AG04449 (cell line): ENCODE measurements around the gene CORO1A.
"Not testable (repeated sequence)": the region's sequence is repeated elsewhere in the genome, so short reads cannot be mapped to it uniquely, and the experiment has no call there.

ENCODE experiments used
- CTCF ChIA-PET: fragments of 350-600 bp; formaldehyde crosslinking; extraction: SDS; loops from one replicate; lab custom pipeline; 2021; ENCODE audit warnings: antibody characterized with exemption; lab: Yijun Ruan, JAX
- POLR2A ChIA-PET: fragments of 400-600, 350-600 bp; formaldehyde crosslinking; extraction: SDS; loops from one replicate; lab custom pipeline; 2020; ENCODE audit warnings: antibody characterized with exemption, inconsistent platforms; lab: Yijun Ruan, JAX
- DNase-seq: peaks from one replicate; pipeline ENCODE4 v3.0.0-alpha.2; 2010; ENCODE audit warnings: low read depth, low spot score
- H3K4me3 ChIP-seq: 2 replicates; pipeline ENCODE4 v1.5.1; 2011; ENCODE audit warnings: low read depth, mild to moderate bottlenecking, control low read depth, low read length
- CTCF ChIP-seq: IDR thresholded peaks from one replicate; pipeline ENCODE4 v1.5.1; 2011; ENCODE audit warnings: mild to moderate bottlenecking, moderate library complexity, low read length, control low read depth, inconsistent platforms; ENCODE audit not compliant: insufficient read depth; ENCODE audit errors: missing control alignments

The CORO1A gene

GRCh38 chr16:30186782-30187555 is 3.6 kb downstream of the CORO1A start:
- TF ChIP-seq CTCF: peak; percentile 71

GRCh38 chr16:30187556-30187865 is 4.1 kb downstream of the CORO1A start:
- DNase-seq: no peak
- no peak overlapping the region for H3K4me3 ChIP-seq
- CTCF ChIA-PET: interaction anchor here (0.8 to 1.4 kb wide), 3 partner anchors 9 to 222 kb away, joined by 3 to 4 read pairs (median 4); no protein-coding TSS in a partner anchor
- POLR2A ChIA-PET: interaction anchor here (0.6 kb wide), 1 partner anchor 371 kb away, joined by 3 read pairs; the partner anchor contains the start of gene ZNF764
- no peak for TF ChIP-seq CTCF

More at GRCh38 chr16:30186782-30187555, 3.6 kb downstream of the CORO1A start:
- DNase-seq: no peak
- no peak overlapping the region for H3K4me3 ChIP-seq
- POLR2A ChIA-PET: no interaction called here
- CTCF ChIA-PET: interaction anchor here (0.9 to 1.4 kb wide), 3 partner anchors 8 to 222 kb away, joined by 3 to 4 read pairs (median 3); no protein-coding TSS in a partner anchor

GRCh38 chr16:30187971-30188561 is 4.7 kb downstream of the CORO1A start:
- ChIA-PET CTCF (interaction anchor here (0.8 to 1.4 kb wide), 3 partner anchors 9 to 221 kb away, joined by 3 to 4 read pairs (median 4); no protein-coding TSS in a partner anchor), POLR2A (interaction anchor here (0.6 kb wide), 1 partner anchor 370 kb away, joined by 3 read pairs; the partner anchor contains the start of gene ZNF764)
- TF ChIP-seq CTCF: no peak
- H3K4me3 ChIP-seq: no peak overlapping the region
- DNase-seq: no peak

- POLR2A ChIA-PET, CTCF ChIA-PET, DNase-seq, H3K4me3 ChIP-seq: not testable (repeated sequence)
These were observed 7.8 kb downstream of the CORO1A start for GRCh38 chr16:30191158-30191557.

- POLR2A ChIA-PET: not testable (repeated sequence)
These were observed 9.7 kb downstream of the CORO1A start for GRCh38 chr16:30193098-30193497.

GRCh38 chr16:30193615-30194014 is 10.2 kb downstream of the CORO1A start, which contains the start of the genes BOLA2B and SLX1A:
TSS of gene BOLA2B (minus strand) at chr16:30193666. CDS start at chr16:30193595, 71 bp downstream.
TSS of gene SLX1A (plus strand) at chr16:30193875. CDS start at chr16:30194085, 210 bp downstream.
- CTCF ChIA-PET, DNase-seq: not testable (repeated sequence)
- peak within 1 kb of the TSS; percentile 56 for H3K4me3 ChIP-seq

More at GRCh38 chr16:30193098-30193497, 9.7 kb downstream of the CORO1A start:
- CTCF ChIA-PET, DNase-seq, H3K4me3 ChIP-seq: not testable (repeated sequence)

GRCh38 chr16:30194172-30194925 is 10.9 kb downstream of the CORO1A start:
- H3K4me3 ChIP-seq: peak overlapping the region; percentile 56
- DNase-seq, POLR2A ChIA-PET, CTCF ChIA-PET: not testable (repeated sequence)

More at GRCh38 chr16:30193615-30194014, 10.2 kb downstream of the CORO1A start, which contains the start of the genes BOLA2B and SLX1A:
- POLR2A ChIA-PET: not testable (repeated sequence)

- CTCF ChIA-PET, H3K4me3 ChIP-seq, DNase-seq, POLR2A ChIA-PET: not testable (repeated sequence)
These were observed 13.6 kb downstream of the CORO1A start for GRCh38 chr16:30197001-30197400.

GRCh38 chr16:30199049-30199448 is 15.6 kb downstream of the CORO1A start, which contains the start of gene SULT1A3:
TSS of gene SULT1A3 (plus strand) at chr16:30199255. CDS start at chr16:30200729, 1,474 bp downstream.
- H3K4me3 ChIP-seq, CTCF ChIA-PET, POLR2A ChIA-PET: not testable (repeated sequence)

GRCh38 chr16:30199608-30200343 is 16.4 kb downstream of the CORO1A start:
- CTCF ChIA-PET, POLR2A ChIA-PET, DNase-seq, H3K4me3 ChIP-seq: not testable (repeated sequence)

More at GRCh38 chr16:30199049-30199448, 15.6 kb downstream of the CORO1A start, which contains the start of gene SULT1A3:
- not testable (repeated sequence) for DNase-seq

GRCh38 chr16:30205541-30206236 is 22.3 kb downstream of the CORO1A start:
- peak overlapping the region; percentile 43 for H3K4me3 ChIP-seq
- DNase-seq, POLR2A ChIA-PET: not testable (repeated sequence)

More at GRCh38 chr16:30205541-30206236, 22.3 kb downstream of the CORO1A start:
- CTCF ChIA-PET: not testable (repeated sequence)
